GM19238 (cell line): Measurements from ENCODE around the gene RPL7A.
A peak's percentile ranks its signal among the peaks of the same experiment; 100 is the strongest.
"Not testable (repeated sequence)": the region's sequence is repeated elsewhere in the genome, so short reads cannot be mapped to it uniquely, and the experiment has no call there.

Experiments
- DNase-seq: peaks from one replicate; pipeline ENCODE4 v3.0.0; 2011; ENCODE audit warnings: low spot score; ENCODE audit not compliant: insufficient read length

RPL7A gene

GRCh38 chr9:133368249-133368881 lies 20.3 kb downstream of the RPL7A start:
- no peak for DNase-seq

- no peak for DNase-seq
Observed at GRCh38 chr9:133369422-133369821, 21.4 kb downstream of the RPL7A start.

- no peak for DNase-seq
Observed at GRCh38 chr9:133369933-133370332, 21.9 kb downstream of the RPL7A start.

- no peak for DNase-seq
Observed at GRCh38 chr9:133370685-133371084, 22.7 kb downstream of the RPL7A start.

GRCh38 chr9:133371261-133371711 lies 23.3 kb downstream of the RPL7A start:
- no peak for DNase-seq

GRCh38 chr9:133372144-133372543 lies 24.1 kb downstream of the RPL7A start:
- no peak for DNase-seq

- no peak for DNase-seq
Observed at GRCh38 chr9:133374612-133375115, 26.6 kb downstream of the RPL7A start.

- DNase-seq, result peak; percentile 60
Observed at GRCh38 chr9:133375116-133375723, 27.2 kb downstream of the RPL7A start.

GRCh38 chr9:133375724-133376654 lies 28.0 kb downstream of the RPL7A start, which contains the start of the genes STKLD1 and SURF4:
TSS of gene STKLD1 (plus strand) at chr9:133376366. CDS start at chr9:133376474, 108 bp downstream.
TSS of gene SURF4 (minus strand) at chr9:133376060. CDS start at chr9:133375969, 91 bp downstream.
- peak; percentile 100 for DNase-seq

GRCh38 chr9:133377280-133377679 lies 29.3 kb downstream of the RPL7A start:
- DNase-seq, result not testable (repeated sequence)

GRCh38 chr9:133377721-133378216 lies 29.8 kb downstream of the RPL7A start:
- no peak for DNase-seq

- no peak for DNase-seq
Observed at GRCh38 chr9:133378408-133378962, 30.5 kb downstream of the RPL7A start.

GRCh38 chr9:133379153-133380086 lies 31.4 kb downstream of the RPL7A start:
- DNase-seq, result no peak

GRCh38 chr9:133380734-133381133 lies 32.7 kb downstream of the RPL7A start:
- no peak for DNase-seq

GRCh38 chr9:133382507-133383141 lies 34.6 kb downstream of the RPL7A start:
- DNase-seq, result no peak

GRCh38 chr9:133383438-133383837 lies 35.4 kb downstream of the RPL7A start:
- DNase-seq, result no peak

- no peak for DNase-seq
Observed at GRCh38 chr9:133384736-133385321, 36.8 kb downstream of the RPL7A start.

GRCh38 chr9:133385452-133385851 lies 37.4 kb downstream of the RPL7A start:
- DNase-seq, result no peak

- DNase-seq, result no peak
Observed at GRCh38 chr9:133386338-133386737, 38.3 kb downstream of the RPL7A start.
